ENCODE results near the gene SP1.
A peak's percentile ranks its signal among the peaks of the same experiment; 100 is the strongest.
"Not testable (repeated sequence)": the region's sequence is repeated elsewhere in the genome, so short reads cannot be mapped to it uniquely, and the experiment has no call there.

Gene SP1

DNA sequence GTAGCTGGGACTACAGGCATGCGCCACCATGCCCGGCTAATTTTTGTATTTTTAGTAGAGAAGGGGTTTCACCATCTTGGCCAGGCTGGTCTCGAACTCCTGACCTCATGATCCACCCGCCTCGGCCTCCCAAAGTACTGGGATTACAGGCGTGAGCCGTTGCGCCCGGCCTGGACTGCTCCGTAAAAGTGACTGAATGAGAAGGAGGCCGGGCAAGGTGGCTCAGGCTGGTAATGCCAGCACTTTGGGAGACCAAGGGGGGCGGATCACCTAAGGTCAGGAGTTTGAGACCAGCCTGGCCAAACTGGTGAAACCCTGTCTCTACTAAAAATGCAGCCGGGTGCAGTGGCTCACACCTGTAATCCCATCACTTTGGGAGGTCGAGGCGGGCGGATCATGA lies 22.4 kb downstream of the SP1 start:
- H3K4me3 ChIP-seq (ENCODE audit: low read depth in 1 of 5, low read length in 5 of 5): not testable (repeated sequence)

DNA sequence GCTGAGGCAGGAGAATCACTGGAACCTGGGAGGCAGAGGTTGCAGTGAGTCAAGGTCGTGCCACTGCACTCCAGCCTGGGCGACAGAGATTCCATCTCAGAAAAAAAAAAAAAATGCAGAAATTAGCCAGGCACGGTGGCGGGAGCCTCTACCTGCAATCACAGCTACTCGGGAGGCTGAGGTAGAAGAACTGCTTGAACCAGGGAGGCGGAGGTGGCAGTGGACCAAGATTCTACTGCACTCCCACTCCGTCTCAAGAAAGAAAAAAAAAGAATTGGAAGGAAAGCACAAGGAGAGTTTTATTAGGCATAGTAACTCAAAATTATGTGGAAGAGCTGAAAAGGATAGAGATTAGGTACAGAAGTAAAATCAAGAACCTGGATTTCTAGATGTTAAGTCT lies 22.9 kb downstream of the SP1 start:
- Histone ChIP-seq H3K27ac (ENCODE audit: low read depth, low read length) (no peak overlapping the region), H3K4me1 (ENCODE audit: control insufficient read depth in 5 of 5, insufficient read depth in 5 of 5, low read length in 5 of 5) (no peaks in the 10 kb centered on the region), H3K4me3 (ENCODE audit: low read depth in 1 of 5, low read length in 5 of 5) (no peak overlapping the region), H3K27me3 (ENCODE audit: control insufficient read depth in 5 of 5, insufficient read depth in 4 of 5, low read length in 5 of 5) (no peaks in the 10 kb centered on the region), H3K9me3 (ENCODE audit: control insufficient read depth in 5 of 5, low read length in 5 of 5) (no peaks in the 10 kb centered on the region), H3K36me3 (ENCODE audit: control insufficient read depth in 5 of 5, insufficient read depth in 5 of 5, low read length in 5 of 5) (peaks cover 0 to 25% (median 11%) of the 10 kb centered on the region in 5 donors), H3K9ac (ENCODE audit: low read length in 5 of 5) (no peak overlapping the region)

More for the DNA sequence above, 22.4 kb downstream of the SP1 start:
- H3K27me3 ChIP-seq (ENCODE audit: control insufficient read depth in 5 of 5, insufficient read depth in 4 of 5, low read length in 5 of 5); H3K9me3 ChIP-seq (ENCODE audit: control insufficient read depth in 5 of 5, low read length in 5 of 5); H3K4me1 ChIP-seq (ENCODE audit: control insufficient read depth in 5 of 5, insufficient read depth in 5 of 5, low read length in 5 of 5); H3K9ac ChIP-seq (ENCODE audit: low read length in 5 of 5); H3K27ac ChIP-seq (ENCODE audit: low read depth, low read length): not testable (repeated sequence)
- peaks cover 0 to 25% (median 12%) of the 10 kb centered on the region in 5 donors for H3K36me3 ChIP-seq (ENCODE audit: control insufficient read depth in 5 of 5, insufficient read depth in 5 of 5, low read length in 5 of 5)

DNA sequence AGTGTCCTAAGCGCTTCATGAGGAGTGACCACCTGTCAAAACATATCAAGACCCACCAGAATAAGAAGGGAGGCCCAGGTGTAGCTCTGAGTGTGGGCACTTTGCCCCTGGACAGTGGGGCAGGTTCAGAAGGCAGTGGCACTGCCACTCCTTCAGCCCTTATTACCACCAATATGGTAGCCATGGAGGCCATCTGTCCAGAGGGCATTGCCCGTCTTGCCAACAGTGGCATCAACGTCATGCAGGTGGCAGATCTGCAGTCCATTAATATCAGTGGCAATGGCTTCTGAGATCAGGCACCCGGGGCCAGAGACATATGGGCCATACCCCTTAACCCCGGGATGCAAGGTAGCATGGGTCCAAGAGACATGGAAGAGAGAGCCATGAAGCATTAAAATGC lies 31.0 kb downstream of the SP1 start:
- Histone ChIP-seq H3K4me3 (ENCODE audit: low read depth in 1 of 5, low read length in 5 of 5) (no peak overlapping the region), H3K4me1 (ENCODE audit: control insufficient read depth in 5 of 5, insufficient read depth in 5 of 5, low read length in 5 of 5) (peaks cover 0 to 23% (median 16%) of the 10 kb centered on the region in 5 donors), H3K27ac (ENCODE audit: low read depth, low read length) (no peak overlapping the region), H3K36me3 (ENCODE audit: control insufficient read depth in 5 of 5, insufficient read depth in 5 of 5, low read length in 5 of 5) (peaks cover 23 to 54% (median 45%) of the 10 kb centered on the region in 5 donors), H3K9me3 (ENCODE audit: control insufficient read depth in 5 of 5, low read length in 5 of 5) (no peaks in the 10 kb centered on the region), H3K9ac (ENCODE audit: low read length in 5 of 5) (no peak overlapping the region), H3K27me3 (ENCODE audit: control insufficient read depth in 5 of 5, insufficient read depth in 4 of 5, low read length in 5 of 5) (no peaks in the 10 kb centered on the region)

DNA sequence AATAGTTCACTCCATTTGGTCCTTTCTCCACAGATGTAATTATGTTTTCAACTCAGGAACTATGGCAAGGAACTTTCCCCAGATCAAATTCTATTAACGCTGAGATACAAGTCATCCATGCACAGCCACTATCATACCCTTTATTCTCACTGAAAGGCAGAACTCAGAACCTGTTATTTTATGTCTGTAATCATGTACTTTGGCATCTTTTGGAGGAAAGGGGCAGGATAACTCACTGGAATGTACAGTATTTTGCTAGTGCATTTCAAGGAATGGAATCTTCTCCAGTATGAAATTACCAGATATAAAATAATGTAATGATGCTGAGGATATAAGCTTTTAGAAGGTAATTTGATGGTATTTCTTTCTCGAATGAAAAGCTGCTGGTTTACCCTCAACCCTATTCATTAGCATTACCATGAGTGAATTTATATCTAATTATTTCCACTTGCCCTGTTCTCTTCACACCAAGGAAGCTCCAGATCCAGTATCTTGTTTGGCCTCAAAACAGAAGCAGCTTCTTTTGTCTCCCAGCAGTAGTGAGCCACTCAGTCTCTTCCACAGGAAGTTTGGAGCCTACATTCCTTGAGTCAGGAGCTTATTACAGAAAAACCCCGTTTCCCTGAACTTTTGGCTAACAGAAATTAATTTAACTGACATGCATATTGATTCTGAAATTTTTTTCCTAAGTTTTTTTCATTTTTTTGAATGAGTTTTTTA lies 33.7 kb downstream of the SP1 start:
- Histone ChIP-seq H3K27me3 (ENCODE audit: control insufficient read depth in 5 of 5, insufficient read depth in 4 of 5, low read length in 5 of 5) (no peaks in the 10 kb centered on the region), H3K36me3 (ENCODE audit: control insufficient read depth in 5 of 5, insufficient read depth in 5 of 5, low read length in 5 of 5) (peaks cover 23 to 44% (median 35%) of the 10 kb centered on the region in 5 donors), H3K4me3 (ENCODE audit: low read depth in 1 of 5, low read length in 5 of 5) (no peak overlapping the region), H3K9me3 (ENCODE audit: control insufficient read depth in 5 of 5, low read length in 5 of 5) (no peaks in the 10 kb centered on the region), H3K9ac (ENCODE audit: low read length in 5 of 5) (peak overlapping the region in 1 of 5 donors; percentile 48), H3K27ac (ENCODE audit: low read depth, low read length) (no peak overlapping the region), H3K4me1 (ENCODE audit: control insufficient read depth in 5 of 5, insufficient read depth in 5 of 5, low read length in 5 of 5) (peaks cover 0 to 24% (median 16%) of the 10 kb centered on the region in 5 donors)

DNA sequence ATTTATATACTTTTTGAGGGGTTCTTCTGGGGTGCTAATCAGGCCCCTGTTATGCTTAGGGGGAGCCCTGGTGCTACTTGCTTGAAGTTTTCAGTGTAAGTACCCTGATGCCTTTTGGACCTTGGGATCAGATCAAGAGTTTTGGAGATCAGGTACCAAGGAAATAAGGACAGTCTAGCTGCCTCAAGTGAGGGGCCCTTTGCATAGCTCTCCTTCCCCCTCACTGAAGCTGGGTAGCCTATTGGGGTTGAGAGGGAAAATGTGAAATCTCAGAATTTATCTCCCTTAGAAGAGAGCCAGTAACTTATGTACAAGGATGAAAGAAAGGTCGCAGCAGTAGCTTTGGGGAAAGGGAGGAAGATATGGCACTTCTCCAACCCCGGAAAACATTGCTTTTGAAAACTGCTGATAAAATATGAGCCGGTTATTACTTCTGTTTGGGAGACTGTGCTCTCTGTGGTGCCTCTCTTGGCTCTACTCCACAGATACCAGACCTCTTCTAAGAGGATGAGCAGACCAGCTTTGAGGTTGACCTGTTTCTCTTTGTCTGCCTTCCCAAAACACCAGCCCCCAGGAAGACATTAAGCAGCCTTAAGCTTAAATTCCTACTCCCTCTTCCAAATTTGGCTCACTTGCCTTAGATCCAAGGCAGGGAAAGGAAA lies 34.9 kb downstream of the SP1 start:
- H3K9me3 ChIP-seq (ENCODE audit: control insufficient read depth in 5 of 5, low read length in 5 of 5): no peaks in the 10 kb centered on the region
- no peak overlapping the region for H3K27ac ChIP-seq (ENCODE audit: low read depth, low read length)
- H3K9ac ChIP-seq (ENCODE audit: low read length in 5 of 5): no peak overlapping the region
- H3K4me3 ChIP-seq (ENCODE audit: low read depth in 1 of 5, low read length in 5 of 5): no peak overlapping the region
- peaks cover 22 to 34% (median 26%) of the 10 kb centered on the region in 5 donors for H3K36me3 ChIP-seq (ENCODE audit: control insufficient read depth in 5 of 5, insufficient read depth in 5 of 5, low read length in 5 of 5)
- H3K27me3 ChIP-seq (ENCODE audit: control insufficient read depth in 5 of 5, insufficient read depth in 4 of 5, low read length in 5 of 5): no peaks in the 10 kb centered on the region
- peaks cover 0 to 26% (median 16%) of the 10 kb centered on the region in 5 donors for H3K4me1 ChIP-seq (ENCODE audit: control insufficient read depth in 5 of 5, insufficient read depth in 5 of 5, low read length in 5 of 5)

DNA sequence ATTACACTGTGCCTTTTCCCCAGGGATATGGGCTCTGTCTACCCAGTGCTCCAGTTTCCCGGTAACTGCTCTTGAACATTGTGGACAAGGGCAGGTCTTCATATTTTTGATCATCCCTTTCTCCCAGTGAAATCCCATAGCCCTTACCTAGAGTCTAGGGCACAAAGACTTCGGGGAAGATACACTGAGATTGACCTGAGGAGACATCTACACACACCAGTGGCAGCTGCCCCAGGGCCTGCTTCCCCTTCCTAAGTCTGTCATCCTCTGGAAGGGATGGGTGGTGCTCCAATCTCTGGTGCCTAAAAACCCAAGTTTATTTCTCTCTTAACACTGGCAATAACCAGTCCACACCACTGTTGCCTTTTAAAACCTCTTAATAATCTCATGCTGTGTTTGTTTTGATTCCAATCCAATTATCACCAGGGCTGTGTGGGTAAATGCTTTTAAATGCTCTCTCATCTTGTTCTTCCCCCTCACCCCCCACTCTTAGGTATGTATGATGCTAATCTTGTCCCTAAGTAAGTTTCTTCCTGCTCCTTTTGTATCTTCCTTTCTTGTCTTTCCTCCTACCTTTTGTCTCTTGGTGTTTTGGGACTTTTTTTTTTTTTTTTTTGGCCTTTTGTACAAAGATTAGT lies 35.9 kb downstream of the SP1 start:
- peaks cover 18 to 24% (median 20%) of the 10 kb centered on the region in 5 donors for H3K36me3 ChIP-seq (ENCODE audit: control insufficient read depth in 5 of 5, insufficient read depth in 5 of 5, low read length in 5 of 5)
- not testable (repeated sequence) for H3K27ac ChIP-seq (ENCODE audit: low read depth, low read length); H3K9me3 ChIP-seq (ENCODE audit: control insufficient read depth in 5 of 5, low read length in 5 of 5); H3K27me3 ChIP-seq (ENCODE audit: control insufficient read depth in 5 of 5, insufficient read depth in 4 of 5, low read length in 5 of 5); H3K4me3 ChIP-seq (ENCODE audit: low read depth in 1 of 5, low read length in 5 of 5)
- H3K4me1 ChIP-seq (ENCODE audit: control insufficient read depth in 5 of 5, insufficient read depth in 5 of 5, low read length in 5 of 5): peaks cover 0 to 26% (median 16%) of the 10 kb centered on the region in 5 donors
- peak overlapping the region in 1 of 5 donors; percentile 11 for H3K9ac ChIP-seq (ENCODE audit: low read length in 5 of 5)

DNA sequence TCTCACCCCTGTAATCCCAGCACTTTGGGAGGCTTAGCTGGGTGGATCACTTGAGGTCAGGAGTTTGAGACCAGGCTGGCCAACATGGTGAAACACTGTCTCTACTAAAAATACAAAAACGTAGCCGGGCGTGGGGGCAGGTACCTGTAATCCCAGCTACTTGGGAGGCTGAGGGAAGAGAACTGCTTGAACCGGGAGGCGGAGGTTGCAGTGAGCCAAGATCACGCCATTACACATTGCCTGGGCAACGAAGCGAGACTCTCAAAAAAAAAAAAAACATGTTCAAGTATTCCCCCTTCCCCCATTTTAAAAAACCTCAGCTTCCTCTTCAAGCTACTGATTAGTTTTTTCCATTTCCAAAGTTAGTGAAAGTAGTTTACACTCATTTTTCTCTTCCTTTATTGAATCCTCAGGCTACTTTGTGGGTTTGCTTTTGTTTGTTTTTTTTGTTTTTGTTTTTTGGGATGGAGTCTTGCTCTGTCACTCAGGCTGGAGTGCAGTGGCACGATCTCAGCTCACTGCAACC lies 37.4 kb downstream of the SP1 start:
- not testable (repeated sequence) for H3K4me3 ChIP-seq (ENCODE audit: low read depth in 1 of 5, low read length in 5 of 5); H3K27me3 ChIP-seq (ENCODE audit: control insufficient read depth in 5 of 5, insufficient read depth in 4 of 5, low read length in 5 of 5); H3K27ac ChIP-seq (ENCODE audit: low read depth, low read length); H3K9ac ChIP-seq (ENCODE audit: low read length in 5 of 5); H3K9me3 ChIP-seq (ENCODE audit: control insufficient read depth in 5 of 5, low read length in 5 of 5)
- Histone ChIP-seq H3K36me3 (ENCODE audit: control insufficient read depth in 5 of 5, insufficient read depth in 5 of 5, low read length in 5 of 5) (peaks cover 5 to 12% (median 6%) of the 10 kb centered on the region in 5 donors), H3K4me1 (ENCODE audit: control insufficient read depth in 5 of 5, insufficient read depth in 5 of 5, low read length in 5 of 5) (peaks cover 0 to 28% (median 16%) of the 10 kb centered on the region in 5 donors)

DNA sequence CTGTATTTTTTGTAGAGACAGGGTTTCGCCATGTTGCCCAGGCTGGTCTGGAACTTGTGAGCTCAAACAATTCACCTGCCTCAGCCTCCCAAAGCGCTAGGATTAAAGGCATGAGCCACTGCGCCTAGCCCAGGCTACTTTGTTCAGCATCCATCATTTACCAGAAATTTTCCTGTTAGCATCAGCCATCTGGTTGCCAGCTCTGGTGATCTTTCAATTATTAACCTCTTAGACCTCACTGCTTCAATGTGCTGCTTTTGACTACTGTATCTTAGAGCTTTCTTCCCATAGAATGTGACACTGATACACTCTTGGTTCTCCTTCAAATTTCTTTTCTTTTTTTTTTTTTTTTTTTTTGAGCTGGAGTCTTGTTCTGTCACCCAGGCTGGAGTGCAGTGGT lies 38.2 kb downstream of the SP1 start:
- Histone ChIP-seq H3K27ac (ENCODE audit: low read depth, low read length) (no peak overlapping the region), H3K9me3 (ENCODE audit: control insufficient read depth in 5 of 5, low read length in 5 of 5) (no peaks in the 10 kb centered on the region), H3K36me3 (ENCODE audit: control insufficient read depth in 5 of 5, insufficient read depth in 5 of 5, low read length in 5 of 5) (peaks cover 2 to 10% (median 4%) of the 10 kb centered on the region in 5 donors), H3K27me3 (ENCODE audit: control insufficient read depth in 5 of 5, insufficient read depth in 4 of 5, low read length in 5 of 5) (no peaks in the 10 kb centered on the region), H3K4me1 (ENCODE audit: control insufficient read depth in 5 of 5, insufficient read depth in 5 of 5, low read length in 5 of 5) (peaks cover 0 to 23% (median 13%) of the 10 kb centered on the region in 5 donors), H3K4me3 (ENCODE audit: low read depth in 1 of 5, low read length in 5 of 5) (no peak overlapping the region), H3K9ac (ENCODE audit: low read length in 5 of 5) (no peak overlapping the region)

DNA sequence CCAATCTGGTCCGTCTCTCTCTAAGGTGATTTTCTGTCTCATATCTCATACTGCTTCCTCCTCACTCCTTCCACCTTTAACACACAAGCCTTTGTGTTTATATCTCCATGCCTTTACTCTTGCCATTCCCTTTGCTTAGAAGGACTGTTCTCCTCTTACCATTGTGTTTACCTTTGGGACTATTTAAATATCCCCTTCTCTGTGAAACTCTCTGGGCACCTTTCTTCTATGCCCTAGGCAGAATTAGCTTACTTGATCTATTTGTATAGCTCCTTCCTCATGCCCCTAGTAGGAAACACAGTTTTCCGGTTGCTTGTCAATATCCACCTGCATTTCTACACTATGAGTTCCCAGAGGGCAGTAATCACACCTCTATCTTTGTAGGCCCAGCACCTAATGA lies 39.8 kb downstream of the SP1 start:
- Histone ChIP-seq H3K36me3 (ENCODE audit: control insufficient read depth in 5 of 5, insufficient read depth in 5 of 5, low read length in 5 of 5) (no peaks in the 10 kb centered on the region), H3K4me1 (ENCODE audit: control insufficient read depth in 5 of 5, insufficient read depth in 5 of 5, low read length in 5 of 5) (peaks cover 0 to 15% (median 8%) of the 10 kb centered on the region in 5 donors), H3K27me3 (ENCODE audit: control insufficient read depth in 5 of 5, insufficient read depth in 4 of 5, low read length in 5 of 5) (no peaks in the 10 kb centered on the region), H3K27ac (ENCODE audit: low read depth, low read length) (no peak overlapping the region), H3K9me3 (ENCODE audit: control insufficient read depth in 5 of 5, low read length in 5 of 5) (no peaks in the 10 kb centered on the region), H3K9ac (ENCODE audit: low read length in 5 of 5) (peak overlapping the region in 1 of 5 donors; percentile 11), H3K4me3 (ENCODE audit: low read depth in 1 of 5, low read length in 5 of 5) (no peak overlapping the region)

DNA sequence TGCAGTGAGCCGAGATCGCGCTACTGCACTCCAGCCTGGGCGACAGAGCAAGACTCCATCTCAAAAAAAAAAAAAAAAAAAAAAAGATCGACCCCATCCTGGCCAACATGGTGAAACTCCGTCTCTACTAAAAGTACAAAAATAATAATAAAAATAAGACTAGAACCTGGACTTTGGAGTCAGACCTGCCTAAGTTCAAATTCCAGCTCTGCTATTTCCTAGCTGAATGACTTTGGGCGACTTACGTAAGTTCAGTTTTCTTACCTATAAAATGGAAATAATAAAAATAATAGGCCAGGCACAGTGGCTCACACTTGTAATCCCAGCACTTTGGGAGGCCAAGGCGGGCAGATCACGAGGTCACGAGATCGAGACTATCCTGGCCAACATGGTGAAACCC lies 42.3 kb downstream of the SP1 start:
- H3K36me3 ChIP-seq (ENCODE audit: control insufficient read depth in 5 of 5, insufficient read depth in 5 of 5, low read length in 5 of 5); H3K9me3 ChIP-seq (ENCODE audit: control insufficient read depth in 5 of 5, low read length in 5 of 5): not testable (repeated sequence)

More for the DNA sequence above, 42.3 kb downstream of the SP1 start:
- not testable (repeated sequence) for H3K4me3 ChIP-seq (ENCODE audit: low read depth in 1 of 5, low read length in 5 of 5); H3K27me3 ChIP-seq (ENCODE audit: control insufficient read depth in 5 of 5, insufficient read depth in 4 of 5, low read length in 5 of 5); H3K4me1 ChIP-seq (ENCODE audit: control insufficient read depth in 5 of 5, insufficient read depth in 5 of 5, low read length in 5 of 5); H3K9ac ChIP-seq (ENCODE audit: low read length in 5 of 5); H3K27ac ChIP-seq (ENCODE audit: low read depth, low read length)

Data from subcutaneous abdominal adipose tissue (tissue), 5 donors.